ENCODE results near the gene RFX1. TPM values are rescaled to one million over a fixed set of nuclear protein-coding genes. Genes with fewer than 3 reads are reported as not detected.

Gene RFX1
- total RNA-seq, 2 donors from 2014 or later = 23.3 to 24.7 TPM

DNA sequence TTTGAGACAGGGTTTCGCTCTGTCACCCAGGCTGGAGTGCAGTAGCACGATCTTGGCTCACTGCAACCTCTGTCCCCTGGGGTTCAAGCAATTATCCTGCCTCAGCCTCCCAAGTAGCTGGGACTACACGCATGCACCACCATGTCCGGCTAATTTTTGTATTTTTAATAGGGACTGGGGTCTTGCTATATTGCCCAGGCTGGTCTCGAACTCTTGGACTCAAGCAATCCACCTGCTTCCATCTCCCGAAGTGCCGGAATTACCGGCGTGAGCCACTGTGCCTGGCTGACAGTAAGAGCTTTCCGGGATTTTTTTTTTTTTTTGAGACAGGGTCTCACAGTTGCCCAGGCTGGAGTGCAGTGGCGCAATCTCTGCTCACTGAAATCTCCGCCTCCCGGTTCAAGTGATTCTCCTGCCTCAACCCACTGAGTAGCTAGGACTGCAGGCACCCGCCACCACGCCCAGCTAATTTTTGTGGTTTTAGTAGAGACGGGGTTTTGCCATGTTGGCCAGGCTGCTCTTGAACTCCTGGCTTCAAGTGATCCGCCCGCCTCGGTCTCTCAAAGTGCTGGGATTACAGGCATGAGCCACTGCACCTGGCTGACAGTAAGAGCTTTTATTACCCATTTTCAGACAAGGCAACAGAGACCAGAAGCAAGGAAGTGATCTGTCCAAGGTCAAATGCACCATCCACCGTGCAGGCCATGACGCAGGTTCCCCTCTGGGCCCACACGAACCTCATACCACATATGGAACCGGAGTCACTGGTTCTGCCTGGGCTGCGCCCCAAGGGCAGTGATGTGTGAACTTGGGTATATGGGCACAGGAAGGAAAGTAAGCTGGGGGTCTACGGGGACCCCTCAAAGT, 21.0 kb downstream of the RFX1 start:
- Mint-ChIP-seq H3K27ac (peak overlapping the region; percentile 97), H3K36me3 (ENCODE audit: low read depth) (peaks cover 2% of the 10 kb centered on the region), H3K4me3 (peak overlapping the region; percentile 81), H3K4me1 (peaks cover 47% of the 10 kb centered on the region), H3K27me3 (no peaks in the 10 kb centered on the region)
- H3K9me3 ChIP-seq (ENCODE audit: control insufficient read depth, low read length, poor library complexity, severe bottlenecking) = no peaks in the 10 kb centered on the region
- DNase-seq = peak in 1 of 3 donors; percentile 35
- ATAC-seq = no peak

DNA sequence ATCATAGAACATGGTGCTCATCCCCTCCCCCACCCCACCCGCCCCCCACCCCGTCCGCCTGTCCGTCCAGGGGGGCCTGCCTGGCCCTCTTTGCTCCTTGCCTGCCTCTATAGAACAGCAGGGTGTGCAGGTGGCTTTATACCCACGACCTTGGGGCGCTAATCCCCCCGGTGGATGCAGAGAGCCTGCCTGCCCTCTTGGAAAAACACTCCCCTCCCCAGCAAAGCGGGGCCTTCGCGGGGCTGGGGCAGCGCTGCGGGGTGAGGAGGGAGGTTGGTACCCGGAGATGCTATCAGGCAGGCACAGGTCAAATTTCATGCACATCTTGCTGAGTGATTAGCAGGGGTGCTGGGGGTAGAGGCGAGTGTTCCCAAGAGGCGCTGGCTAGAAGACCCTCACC, 21.9 kb downstream of the RFX1 start:
- ATAC-seq = no peak
- Mint-ChIP-seq H3K36me3 (ENCODE audit: low read depth) (no peaks in the 10 kb centered on the region), H3K4me3 (peak overlapping the region; percentile 31), H3K27ac (peak overlapping the region; percentile 97), H3K4me1 (peaks cover 40% of the 10 kb centered on the region), H3K27me3 (no peaks in the 10 kb centered on the region)
- DNase-seq = no peak
- H3K9me3 ChIP-seq (ENCODE audit: control insufficient read depth, low read length, poor library complexity, severe bottlenecking) = no peaks in the 10 kb centered on the region

DNA sequence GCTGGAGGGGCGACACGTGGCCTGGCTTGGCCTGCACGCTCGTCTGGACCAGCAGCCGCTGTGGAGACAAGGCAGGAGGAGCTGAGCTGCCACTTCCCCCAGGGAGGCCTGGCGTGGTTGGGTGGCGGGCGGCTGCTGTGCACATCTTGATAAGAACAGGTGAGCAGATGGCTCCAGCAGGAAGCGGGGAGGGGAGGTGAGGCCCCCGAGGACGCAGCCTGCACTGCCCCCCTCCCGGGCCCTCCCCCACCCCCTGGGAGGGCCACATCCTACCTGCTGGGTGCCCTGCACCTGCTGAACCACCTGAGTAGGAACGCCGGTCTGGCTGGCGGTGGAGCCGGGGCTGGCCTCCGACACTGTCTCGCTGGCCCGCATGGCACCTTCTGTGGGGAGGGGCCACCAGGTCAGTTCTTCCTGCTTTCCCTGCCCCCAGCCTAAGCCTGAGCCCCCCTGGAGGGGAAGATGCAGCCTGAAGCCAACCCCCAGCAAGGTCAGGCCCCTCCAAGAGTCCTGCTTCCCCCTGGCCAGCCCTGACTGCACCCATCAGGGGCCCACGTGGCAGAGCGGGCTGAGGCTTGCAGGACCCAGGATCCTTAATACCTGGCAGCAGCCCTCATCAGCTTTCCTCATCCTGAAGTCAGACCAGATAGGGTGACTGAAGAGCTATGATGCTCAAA, 22.8 kb downstream of the RFX1 start:
- no peaks in the 10 kb centered on the region for H3K9me3 ChIP-seq (ENCODE audit: control insufficient read depth, low read length, poor library complexity, severe bottlenecking)
- no peaks in the 10 kb centered on the region for H3K27me3 Mint-ChIP-seq
- ATAC-seq (no peak), DNase-seq (peak in 2 of 3 donors; percentile 24 to 28)
- peak overlapping the region; percentile 77 for H3K27ac Mint-ChIP-seq
- peak overlapping the region; percentile 57 for H3K4me3 Mint-ChIP-seq
- H3K36me3 Mint-ChIP-seq (ENCODE audit: low read depth) = no peaks in the 10 kb centered on the region
- H3K4me1 Mint-ChIP-seq = peaks cover 33% of the 10 kb centered on the region

DNA sequence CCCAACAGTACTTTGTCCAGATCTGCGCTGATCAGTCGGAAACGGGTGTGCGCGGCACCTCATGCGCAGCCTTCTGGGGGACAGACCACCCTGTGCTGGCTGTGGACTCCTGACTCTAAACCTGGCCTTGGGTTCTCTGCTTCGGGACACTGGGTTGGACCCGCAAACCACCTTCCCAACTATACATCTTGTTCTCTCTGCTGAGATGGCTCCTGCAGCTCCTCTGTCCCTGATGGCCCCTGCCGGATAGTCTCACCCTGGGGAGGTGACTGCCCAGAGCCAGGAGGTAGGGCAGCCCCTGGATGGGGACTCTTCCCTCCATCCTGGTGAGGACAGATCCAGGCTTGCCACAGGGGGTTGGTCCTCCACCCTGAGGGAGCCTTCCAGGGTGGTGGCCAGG, 23.3 kb downstream of the RFX1 start:
- H3K4me1 Mint-ChIP-seq = peaks cover 30% of the 10 kb centered on the region
- ATAC-seq (no peak), DNase-seq (no peak)
- H3K27me3 Mint-ChIP-seq = no peaks in the 10 kb centered on the region
- peak overlapping the region; percentile 77 for H3K27ac Mint-ChIP-seq
- no peaks in the 10 kb centered on the region for H3K9me3 ChIP-seq (ENCODE audit: control insufficient read depth, low read length, poor library complexity, severe bottlenecking)
- H3K4me3 Mint-ChIP-seq = no peak overlapping the region
- H3K36me3 Mint-ChIP-seq (ENCODE audit: low read depth) = no peaks in the 10 kb centered on the region

DNA sequence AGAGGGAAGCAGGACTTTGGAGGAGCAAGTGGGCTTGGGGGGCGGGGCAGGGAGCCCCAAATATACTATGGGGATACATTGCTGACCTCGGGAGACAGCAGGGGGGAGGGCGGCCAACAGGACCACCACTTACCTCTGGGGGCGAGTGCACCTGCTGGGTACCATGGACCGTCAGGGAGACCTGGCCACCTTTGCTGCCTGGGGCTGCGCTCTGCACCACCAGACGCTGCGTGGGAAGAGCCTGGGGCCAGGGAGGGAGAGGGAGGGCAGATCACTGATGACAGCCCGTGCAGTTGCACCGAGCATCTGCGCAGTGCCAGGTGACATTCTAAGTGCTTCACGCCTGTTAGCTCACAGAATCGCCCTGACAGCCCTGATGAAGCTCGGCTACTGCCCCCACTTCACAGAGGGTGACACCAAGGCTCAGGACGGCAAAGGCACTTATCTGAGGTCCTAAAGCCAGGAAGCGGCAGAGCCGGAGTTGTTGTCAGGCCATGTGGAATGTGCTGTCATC, 24.1 kb downstream of the RFX1 start:
- Mint-ChIP-seq H3K27me3 (no peaks in the 10 kb centered on the region), H3K36me3 (ENCODE audit: low read depth) (no peaks in the 10 kb centered on the region), H3K4me1 (peaks cover 25% of the 10 kb centered on the region), H3K27ac (no peak overlapping the region), H3K4me3 (no peak overlapping the region)
- no peaks in the 10 kb centered on the region for H3K9me3 ChIP-seq (ENCODE audit: control insufficient read depth, low read length, poor library complexity, severe bottlenecking)
- no peak for DNase-seq
- no peak for ATAC-seq

DNA sequence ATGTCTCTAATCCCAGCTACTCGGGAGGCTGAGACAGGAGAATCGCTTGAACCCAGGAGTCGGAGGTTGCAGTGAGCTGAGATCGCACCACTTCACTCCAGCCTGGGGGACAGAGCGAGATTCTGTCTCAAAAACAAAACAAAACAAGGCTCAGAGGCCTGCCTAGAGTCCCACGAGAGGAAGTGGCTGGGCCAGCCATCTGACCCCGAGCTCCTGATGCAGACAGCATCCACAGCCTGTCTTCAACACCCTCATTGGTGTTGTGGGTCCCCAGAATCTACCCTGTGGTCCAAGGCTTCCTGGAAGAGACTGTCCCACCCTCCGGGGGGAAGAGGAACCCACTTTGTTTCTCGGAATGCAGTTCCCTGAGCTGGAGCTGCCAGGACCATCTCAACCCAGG, 24.7 kb downstream of the RFX1 start:
- Mint-ChIP-seq H3K27me3 (no peaks in the 10 kb centered on the region), H3K27ac (peak overlapping the region; percentile 47), H3K36me3 (ENCODE audit: low read depth) (no peaks in the 10 kb centered on the region), H3K4me3 (no peak overlapping the region), H3K4me1 (peaks cover 24% of the 10 kb centered on the region)
- ATAC-seq (no peak), DNase-seq (no peak)
- no peaks in the 10 kb centered on the region for H3K9me3 ChIP-seq (ENCODE audit: control insufficient read depth, low read length, poor library complexity, severe bottlenecking)

DNA sequence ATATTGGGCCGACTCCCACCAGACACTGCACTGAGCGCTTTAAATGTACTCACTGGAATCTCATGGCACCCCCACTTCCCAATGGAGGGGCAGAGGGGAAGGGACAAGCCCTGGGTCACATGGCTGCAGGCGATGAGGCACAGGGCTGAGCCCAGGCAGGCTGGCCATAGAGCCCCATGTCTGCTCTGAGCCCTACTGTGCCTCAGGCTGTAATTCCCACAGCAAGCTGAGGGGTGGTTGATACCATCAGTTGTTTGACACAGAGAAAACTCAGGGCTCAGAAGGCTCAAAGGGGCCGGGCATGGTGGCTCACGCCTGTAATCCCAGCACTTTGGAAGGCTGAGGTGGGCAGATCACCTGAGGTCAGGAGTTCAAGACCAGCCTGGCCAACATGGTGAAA, 25.1 kb downstream of the RFX1 start:
- peaks cover 28% of the 10 kb centered on the region for H3K4me1 Mint-ChIP-seq
- DNase-seq (no peak), ATAC-seq (no peak)
- no peaks in the 10 kb centered on the region for H3K36me3 Mint-ChIP-seq (ENCODE audit: low read depth)
- no peaks in the 10 kb centered on the region for H3K27me3 Mint-ChIP-seq
- H3K27ac Mint-ChIP-seq = peak overlapping the region; percentile 47
- H3K9me3 ChIP-seq (ENCODE audit: control insufficient read depth, low read length, poor library complexity, severe bottlenecking) = no peaks in the 10 kb centered on the region
- no peak overlapping the region for H3K4me3 Mint-ChIP-seq

DNA sequence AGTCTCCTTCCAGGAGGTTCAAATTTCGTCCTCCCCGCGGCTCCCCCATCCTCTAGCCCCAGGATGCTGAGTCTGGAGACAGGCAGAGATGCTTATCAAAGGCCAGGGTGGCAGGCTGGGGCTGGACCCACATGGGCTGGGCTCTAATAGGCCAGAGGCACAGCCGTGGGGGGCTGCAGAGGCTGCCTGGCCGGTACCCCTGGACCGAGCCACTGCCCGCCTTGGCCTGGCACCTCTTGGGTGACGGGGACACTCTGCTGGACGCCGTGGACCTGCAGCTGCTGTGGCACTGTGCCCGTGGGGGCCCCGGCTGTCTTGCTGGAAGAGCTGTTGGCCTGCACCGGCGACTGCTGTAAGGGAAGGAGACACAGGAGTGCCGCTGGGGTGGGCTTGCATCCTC, 25.8 kb downstream of the RFX1 start:
- H3K36me3 Mint-ChIP-seq (ENCODE audit: low read depth) = no peaks in the 10 kb centered on the region

DNA sequence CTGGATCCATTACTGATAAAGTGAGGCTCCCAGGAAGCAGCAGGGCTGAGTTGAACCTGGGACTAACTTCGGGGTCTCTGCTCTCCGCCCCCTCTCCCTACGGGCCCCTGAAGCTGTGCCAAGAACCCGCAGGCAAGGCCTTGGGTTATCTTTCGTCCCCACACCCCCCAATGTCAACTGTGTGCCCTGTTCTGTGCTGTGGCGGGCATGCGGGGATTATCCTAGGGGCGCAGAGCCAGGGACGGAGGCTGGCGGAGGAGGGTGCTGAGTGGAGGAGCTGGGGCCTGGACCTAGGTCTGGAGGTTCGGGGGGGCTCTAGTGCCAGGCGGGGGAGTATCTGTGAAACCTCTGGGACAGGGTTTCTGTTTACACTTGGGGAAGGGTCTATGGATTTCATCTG, 26.4 kb downstream of the RFX1 start:
- Mint-ChIP-seq H3K36me3 (ENCODE audit: low read depth) (no peaks in the 10 kb centered on the region), H3K4me3 (peak overlapping the region; percentile 28), H3K4me1 (peaks cover 23% of the 10 kb centered on the region), H3K27me3 (no peaks in the 10 kb centered on the region), H3K27ac (no peak overlapping the region)
- ATAC-seq (no peak), DNase-seq (no peak)
- no peaks in the 10 kb centered on the region for H3K9me3 ChIP-seq (ENCODE audit: control insufficient read depth, low read length, poor library complexity, severe bottlenecking)

More for the DNA sequence above, 25.8 kb downstream of the RFX1 start:
- H3K4me3 Mint-ChIP-seq = no peak overlapping the region
- DNase-seq (no peak), ATAC-seq (no peak)
- H3K27me3 Mint-ChIP-seq = no peaks in the 10 kb centered on the region
- no peaks in the 10 kb centered on the region for H3K9me3 ChIP-seq (ENCODE audit: control insufficient read depth, low read length, poor library complexity, severe bottlenecking)
- peaks cover 28% of the 10 kb centered on the region for H3K4me1 Mint-ChIP-seq
- H3K27ac Mint-ChIP-seq = no peak overlapping the region

DNA sequence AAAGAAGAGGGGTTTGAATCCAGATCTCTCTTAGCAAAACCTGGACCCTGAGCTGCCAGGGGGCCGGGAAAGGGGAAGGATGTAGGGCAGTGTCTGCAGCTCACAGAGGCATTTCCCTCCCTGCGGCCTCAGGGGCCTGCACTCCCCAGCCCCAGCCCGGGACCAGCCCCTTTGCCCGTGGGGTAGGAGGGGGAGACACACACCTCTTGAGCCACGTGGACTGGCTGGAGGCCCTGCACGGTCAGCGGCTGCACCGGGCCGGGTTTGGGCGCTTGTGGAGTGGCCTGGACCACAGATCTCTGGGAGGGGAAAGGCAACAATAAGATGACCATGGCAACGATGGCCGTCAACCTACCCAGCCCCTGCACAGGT, 26.9 kb downstream of the RFX1 start:
- Mint-ChIP-seq H3K4me1 (peaks cover 25% of the 10 kb centered on the region), H3K4me3 (no peak overlapping the region), H3K27ac (no peak overlapping the region), H3K27me3 (no peaks in the 10 kb centered on the region), H3K36me3 (ENCODE audit: low read depth) (no peaks in the 10 kb centered on the region)
- no peak for ATAC-seq
- no peak for DNase-seq
- no peaks in the 10 kb centered on the region for H3K9me3 ChIP-seq (ENCODE audit: control insufficient read depth, low read length, poor library complexity, severe bottlenecking)

DNA sequence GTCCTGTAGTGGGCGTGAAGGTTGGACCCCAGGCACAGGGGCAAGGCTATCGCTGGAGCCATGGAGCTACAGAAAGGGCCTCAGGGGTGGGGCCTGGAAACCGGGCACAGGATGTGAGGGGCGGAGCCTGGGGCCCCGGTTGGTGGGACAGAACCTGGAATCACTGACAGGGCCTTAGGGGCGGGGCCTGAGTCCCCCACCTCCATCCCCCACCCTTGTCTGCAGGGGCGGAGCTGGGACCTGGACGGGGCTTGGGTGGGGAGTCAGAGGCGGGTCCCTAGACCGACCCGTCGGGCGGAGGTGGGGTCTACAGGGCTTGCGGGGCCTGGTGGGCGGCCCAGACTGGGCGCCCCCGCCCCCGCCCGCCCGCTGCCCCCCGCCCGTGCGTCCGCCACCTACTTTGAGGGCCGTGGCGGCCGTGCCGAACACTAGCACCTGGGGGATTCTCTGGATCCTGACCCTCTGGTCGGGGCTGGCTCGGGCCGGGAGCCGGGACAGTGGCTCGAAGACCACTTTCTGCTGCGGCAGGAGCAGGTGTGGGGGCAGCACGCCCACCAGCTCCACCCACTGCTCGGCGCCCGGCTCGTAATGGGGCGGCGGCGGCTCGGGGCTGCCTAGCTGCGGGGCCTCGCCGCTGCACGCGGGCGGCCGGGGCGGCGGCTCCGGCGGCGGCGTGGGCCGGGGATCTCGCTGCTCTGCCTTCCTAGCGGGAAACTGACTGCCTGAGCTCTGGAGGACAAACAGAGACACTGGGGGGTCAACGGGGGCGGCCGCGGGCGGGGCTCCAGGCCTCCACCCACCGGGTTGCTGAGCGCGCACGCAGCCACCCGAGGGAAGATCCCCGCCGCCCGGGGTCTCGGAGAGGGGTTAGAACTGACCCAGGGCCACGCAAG, 27.5 kb downstream of the RFX1 start:
- DNase-seq (no peak), ATAC-seq (no peak)
- H3K9me3 ChIP-seq (ENCODE audit: control insufficient read depth, low read length, poor library complexity, severe bottlenecking) = no peaks in the 10 kb centered on the region
- Mint-ChIP-seq H3K4me3 (peak overlapping the region; percentile 75), H3K36me3 (ENCODE audit: low read depth) (no peaks in the 10 kb centered on the region), H3K4me1 (peaks cover 27% of the 10 kb centered on the region), H3K27ac (no peak overlapping the region), H3K27me3 (no peaks in the 10 kb centered on the region)

DNA sequence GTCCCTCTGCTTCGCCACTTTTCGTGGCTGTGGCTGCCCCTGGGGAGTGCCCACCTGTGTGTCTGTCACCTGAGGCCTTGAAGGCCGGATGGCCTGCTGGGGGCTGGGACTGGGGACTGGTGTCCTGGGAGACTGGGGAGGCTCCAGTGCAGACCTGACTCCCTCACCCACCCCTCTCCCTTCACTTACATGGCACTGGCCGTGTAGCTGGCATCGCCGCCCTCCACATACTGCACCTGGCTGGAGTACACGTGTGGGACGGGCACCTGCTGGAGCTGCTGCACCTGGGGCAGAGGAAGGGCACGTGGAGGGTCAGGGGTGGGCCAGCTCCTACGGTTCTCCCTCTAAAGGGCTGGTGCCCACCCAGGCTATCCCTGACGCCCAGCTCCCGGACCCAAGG, 28.3 kb downstream of the RFX1 start:
- H3K4me3 Mint-ChIP-seq = peak overlapping the region; percentile 75
- H3K4me1 Mint-ChIP-seq = peaks cover 21% of the 10 kb centered on the region
- H3K27ac Mint-ChIP-seq = peak overlapping the region; percentile 53
- DNase-seq (no peak), ATAC-seq (no peak)
- no peaks in the 10 kb centered on the region for H3K27me3 Mint-ChIP-seq
- no peaks in the 10 kb centered on the region for H3K9me3 ChIP-seq (ENCODE audit: control insufficient read depth, low read length, poor library complexity, severe bottlenecking)
- H3K36me3 Mint-ChIP-seq (ENCODE audit: low read depth) = no peaks in the 10 kb centered on the region

DNA sequence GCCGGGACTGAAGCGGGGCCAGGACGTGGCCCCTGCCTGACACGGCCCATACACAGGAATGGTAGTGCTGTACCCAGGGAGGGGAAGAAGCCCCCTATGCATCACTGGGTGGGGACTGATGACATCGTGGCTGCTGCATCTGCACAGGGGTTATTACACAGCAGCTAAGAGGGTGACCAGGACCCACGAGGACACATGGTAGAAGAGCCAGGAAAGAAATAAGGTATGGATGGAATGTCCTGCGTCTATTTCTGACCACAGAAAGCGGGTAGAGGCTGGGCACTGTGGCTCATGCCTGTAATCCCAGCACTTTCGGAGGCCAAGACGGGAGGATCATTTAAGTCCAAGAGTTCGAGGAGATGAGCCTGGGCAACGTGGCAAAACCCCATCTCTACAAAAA, 29.7 kb downstream of the RFX1 start:
- peak overlapping the region; percentile 81 for H3K27ac Mint-ChIP-seq
- ATAC-seq = no peak
- H3K27me3 Mint-ChIP-seq = no peaks in the 10 kb centered on the region
- no peaks in the 10 kb centered on the region for H3K36me3 Mint-ChIP-seq (ENCODE audit: low read depth)
- H3K4me1 Mint-ChIP-seq = peaks cover 18% of the 10 kb centered on the region
- no peak for DNase-seq
- H3K4me3 Mint-ChIP-seq = peak overlapping the region; percentile 71
- H3K9me3 ChIP-seq (ENCODE audit: control insufficient read depth, low read length, poor library complexity, severe bottlenecking) = no peaks in the 10 kb centered on the region

Data from T-helper 17 cell (primary cell).